HepG2 (cell line): ENCODE data around the gene APBB3. TPM values are rescaled to one million over a fixed set of nuclear protein-coding genes. Genes with fewer than 3 reads are reported as not detected.

Experiments used
- CAMTA2 ChIP-seq: sonication (generic); formaldehyde crosslinking; IDR thresholded peaks from 2 replicates; pipeline ENCODE4 v1.4.0; 2020; ENCODE audit warnings: mild to moderate bottlenecking, missing genetic modification reagents, borderline replicate concordance
- ISL2 ChIP-seq: sonication (generic); formaldehyde crosslinking; IDR thresholded peaks from 2 replicates; pipeline ENCODE4 v1.5.0; 2020; ENCODE audit warnings: missing genetic modification reagents
- NFE2 ChIP-seq: sonication (generic); formaldehyde crosslinking; IDR thresholded peaks from 2 replicates; pipeline ENCODE4 v1.4.0; 2020; ENCODE audit warnings: missing genetic modification reagents
- SCMH1 ChIP-seq: sonication (generic); formaldehyde crosslinking; IDR thresholded peaks from 2 replicates; pipeline ENCODE4 v1.9.0; 2021; ENCODE audit warnings: missing genetic modification reagents, mild to moderate bottlenecking, borderline replicate concordance
- SSRP1 ChIP-seq: IDR thresholded peaks from 2 replicates; pipeline ENCODE4 v1.6.1; 2016; ENCODE audit warnings: control low read depth
- ZNF121 ChIP-seq: sonication (generic); formaldehyde crosslinking; IDR thresholded peaks from 2 replicates; pipeline ENCODE4 v1.5.0; 2020; ENCODE audit warnings: mild to moderate bottlenecking, missing genetic modification reagents
- polyA plus RNA-seq, 8 experiments: library from polyadenylated mRNA; depleted of rRNA in 3 of 8; stranded (reverse) in 7 of 8; unstranded in 1 of 8; fragments of >200 nt; fragmentation: Illumina TruSeq in 4 of 8; extraction: Trizol in 4 of 8; gene quantifications; 2 replicates each; pipeline versions ENCODE4 v1.2.1 to v1.2.3, GENCODE V29; 2011 to 2016; ENCODE audit warnings: low read depth in 4 of 8, missing spikeins in 1 of 8, mixed read lengths in 1 of 8; ENCODE audit not compliant: insufficient read depth in 1 of 8
- total RNA-seq, 5 experiments: library from RNA; depleted of rRNA; stranded (reverse); fragments of >200 nt; fragmentation: Illumina TruSeq; extraction: Trizol; gene quantifications; 2 replicates each; pipeline ENCODE4 v1.2.3, GENCODE V29; 2016; ENCODE audit warnings: low read depth in 1 of 5
- TF ChIP-seq, protein P1 (sequence below): sonication (generic); formaldehyde crosslinking; IDR thresholded peaks from 2 replicates; pipeline ENCODE4 v1.4.0; 2020; ENCODE audit warnings: mild to moderate bottlenecking, missing genetic modification reagents
- TF ChIP-seq, protein P2 (sequence below): IDR thresholded peaks from 2 replicates; pipeline ENCODE4 v1.6.1; 2018; ENCODE audit warnings: missing genetic modification reagents
- TF ChIP-seq, protein P3 (sequence below): sonication (generic); formaldehyde crosslinking; IDR thresholded peaks from 2 replicates; pipeline ENCODE4 v1.4.0; 2020; ENCODE audit warnings: missing genetic modification reagents
- TF ChIP-seq, protein P4 (sequence below): sonication (generic); formaldehyde crosslinking; IDR thresholded peaks from 2 replicates; pipeline ENCODE4 v1.8.0; 2022; ENCODE audit warnings: mild to moderate bottlenecking, missing genetic modification reagents, borderline replicate concordance
- TF ChIP-seq, protein P5 (sequence below): IDR thresholded peaks from 2 replicates; pipeline ENCODE4 v1.6.1; 2016; ENCODE audit warnings: missing genetic modification reagents, missing compliant biosample characterization
- TF ChIP-seq, protein P6 (sequence below): sonication (generic); formaldehyde crosslinking; IDR thresholded peaks from 2 replicates; pipeline ENCODE4 v1.4.0; 2020; ENCODE audit warnings: low read depth, missing genetic modification reagents

The APBB3 gene
- total and polyA plus RNA-seq, 2 of the 13 experiments (the other 11 are each of a cell fraction or from before 2014, with no cell fraction given) = 0.38 to 0.78 TPM

DNA sequence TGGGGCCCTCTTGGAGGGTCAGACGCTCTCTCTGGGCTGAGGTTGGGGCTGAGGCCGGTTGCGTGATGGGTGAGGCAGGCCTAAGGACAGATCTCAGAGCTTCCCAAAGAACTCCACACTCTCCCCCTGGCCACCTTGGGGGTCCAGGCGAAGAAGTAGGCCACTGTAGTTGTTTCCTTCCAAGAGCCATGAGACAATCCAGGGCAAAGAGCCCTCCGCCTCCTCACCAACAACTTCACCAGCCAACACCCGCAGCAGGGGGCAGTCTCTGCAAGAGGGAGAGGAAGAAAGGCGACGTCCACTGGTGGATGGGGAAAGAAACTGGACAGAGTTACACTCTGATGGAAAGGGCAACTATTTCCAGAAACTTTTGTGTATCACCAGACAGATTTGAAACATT, 10.9 kb upstream of the APBB3 start (continued):
- TF ChIP-seq, protein P1, sequence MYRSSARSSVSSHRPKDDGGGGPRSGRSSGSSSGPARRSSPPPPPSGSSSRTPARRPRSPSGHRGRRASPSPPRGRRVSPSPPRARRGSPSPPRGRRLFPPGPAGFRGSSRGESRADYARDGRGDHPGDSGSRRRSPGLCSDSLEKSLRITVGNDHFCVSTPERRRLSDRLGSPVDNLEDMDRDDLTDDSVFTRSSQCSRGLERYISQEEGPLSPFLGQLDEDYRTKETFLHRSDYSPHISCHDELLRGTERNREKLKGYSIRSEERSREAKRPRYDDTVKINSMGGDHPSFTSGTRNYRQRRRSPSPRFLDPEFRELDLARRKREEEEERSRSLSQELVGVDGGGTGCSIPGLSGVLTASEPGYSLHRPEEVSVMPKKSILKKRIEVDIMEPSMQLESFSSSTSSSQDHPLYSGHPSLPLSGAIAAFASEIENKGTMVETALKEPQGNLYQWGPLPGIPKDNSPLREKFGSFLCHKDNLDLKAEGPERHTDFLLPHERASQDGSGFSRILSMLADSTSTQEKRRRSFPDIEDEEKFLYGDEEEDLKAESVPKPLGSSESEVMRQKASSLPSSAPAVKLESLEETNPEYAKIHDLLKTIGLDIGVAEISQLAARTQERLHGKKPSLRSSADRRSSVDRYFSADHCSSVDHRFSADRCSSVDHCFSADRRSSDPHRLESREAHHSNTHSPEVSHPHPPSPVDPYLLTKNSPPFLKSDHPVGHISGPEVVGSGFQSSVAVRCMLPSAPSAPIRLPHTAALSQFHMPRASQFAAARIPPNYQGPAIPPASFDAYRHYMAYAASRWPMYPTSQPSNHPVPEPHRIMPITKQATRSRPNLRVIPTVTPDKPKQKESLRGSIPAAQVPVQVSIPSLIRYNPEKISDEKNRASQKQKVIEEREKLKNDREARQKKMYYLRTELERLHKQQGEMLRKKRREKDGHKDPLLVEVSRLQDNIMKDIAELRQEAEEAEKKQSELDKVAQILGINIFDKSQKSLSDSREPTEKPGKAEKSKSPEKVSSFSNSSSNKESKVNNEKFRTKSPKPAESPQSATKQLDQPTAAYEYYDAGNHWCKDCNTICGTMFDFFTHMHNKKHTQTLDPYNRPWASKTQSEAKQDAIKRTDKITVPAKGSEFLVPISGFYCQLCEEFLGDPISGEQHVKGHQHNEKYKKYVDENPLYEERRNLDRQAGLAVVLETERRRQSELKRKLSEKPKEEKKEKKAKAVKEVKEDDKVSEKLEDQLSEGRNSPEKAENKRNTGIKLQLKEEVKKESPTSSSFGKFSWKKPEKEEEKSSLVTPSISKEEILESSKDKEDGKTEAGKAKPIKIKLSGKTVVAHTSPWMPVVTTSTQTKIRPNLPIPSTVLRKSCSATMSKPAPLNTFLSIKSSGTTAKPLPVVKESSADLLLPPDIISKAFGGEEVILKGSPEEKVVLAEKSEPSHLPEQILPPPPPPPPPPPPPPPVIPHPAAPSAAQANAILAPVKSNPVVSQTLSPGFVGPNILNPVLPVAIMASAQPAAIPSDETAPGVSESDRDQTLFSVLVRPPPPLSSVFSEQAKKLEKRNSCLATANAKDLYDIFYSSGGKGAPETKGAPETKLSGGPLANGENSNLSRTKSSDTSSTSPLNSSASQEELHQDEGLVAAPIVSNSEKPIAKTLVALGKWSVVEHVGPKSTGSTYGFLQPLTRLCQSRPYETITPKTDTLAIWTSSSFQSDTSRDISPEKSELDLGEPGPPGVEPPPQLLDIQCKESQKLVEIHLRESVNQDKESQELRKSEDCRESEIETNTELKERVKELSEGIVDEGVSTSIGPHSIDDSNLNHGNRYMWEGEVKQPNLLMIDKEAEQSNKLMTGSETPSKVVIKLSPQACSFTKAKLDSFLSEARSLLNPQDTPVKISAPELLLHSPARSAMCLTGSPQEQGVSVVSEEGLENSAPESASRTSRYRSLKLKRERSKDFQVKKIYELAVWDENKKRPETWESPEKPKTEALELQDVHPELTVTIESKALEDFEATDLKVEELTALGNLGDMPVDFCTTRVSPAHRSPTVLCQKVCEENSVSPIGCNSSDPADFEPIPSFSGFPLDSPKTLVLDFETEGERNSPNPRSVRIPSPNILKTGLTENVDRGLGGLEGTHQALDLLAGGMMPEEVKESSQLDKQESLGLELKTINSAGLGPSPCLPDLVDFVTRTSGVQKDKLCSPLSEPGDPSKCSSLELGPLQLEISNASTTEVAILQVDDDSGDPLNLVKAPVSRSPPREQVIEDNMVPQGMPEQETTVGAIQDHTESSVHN (CRISPR knock-in tag) = no peak
- TF ChIP-seq CAMTA2 (no peak), SSRP1 (CRISPR knock-in tag) (peak; percentile 85; the same call in 1 of the 2 replicates), ZNF121 (CRISPR knock-in tag) (no peak), ISL2 (CRISPR knock-in tag) (no peak), SCMH1 (no peak), NFE2 (CRISPR knock-in tag) (no peak)
- TF ChIP-seq, protein P2, sequence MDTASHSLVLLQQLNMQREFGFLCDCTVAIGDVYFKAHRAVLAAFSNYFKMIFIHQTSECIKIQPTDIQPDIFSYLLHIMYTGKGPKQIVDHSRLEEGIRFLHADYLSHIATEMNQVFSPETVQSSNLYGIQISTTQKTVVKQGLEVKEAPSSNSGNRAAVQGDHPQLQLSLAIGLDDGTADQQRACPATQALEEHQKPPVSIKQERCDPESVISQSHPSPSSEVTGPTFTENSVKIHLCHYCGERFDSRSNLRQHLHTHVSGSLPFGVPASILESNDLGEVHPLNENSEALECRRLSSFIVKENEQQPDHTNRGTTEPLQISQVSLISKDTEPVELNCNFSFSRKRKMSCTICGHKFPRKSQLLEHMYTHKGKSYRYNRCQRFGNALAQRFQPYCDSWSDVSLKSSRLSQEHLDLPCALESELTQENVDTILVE (CRISPR knock-in tag) = 0 out of 2 replicates have a peak, but pooled peaks have one; percentile 19
- TF ChIP-seq, protein P3, sequence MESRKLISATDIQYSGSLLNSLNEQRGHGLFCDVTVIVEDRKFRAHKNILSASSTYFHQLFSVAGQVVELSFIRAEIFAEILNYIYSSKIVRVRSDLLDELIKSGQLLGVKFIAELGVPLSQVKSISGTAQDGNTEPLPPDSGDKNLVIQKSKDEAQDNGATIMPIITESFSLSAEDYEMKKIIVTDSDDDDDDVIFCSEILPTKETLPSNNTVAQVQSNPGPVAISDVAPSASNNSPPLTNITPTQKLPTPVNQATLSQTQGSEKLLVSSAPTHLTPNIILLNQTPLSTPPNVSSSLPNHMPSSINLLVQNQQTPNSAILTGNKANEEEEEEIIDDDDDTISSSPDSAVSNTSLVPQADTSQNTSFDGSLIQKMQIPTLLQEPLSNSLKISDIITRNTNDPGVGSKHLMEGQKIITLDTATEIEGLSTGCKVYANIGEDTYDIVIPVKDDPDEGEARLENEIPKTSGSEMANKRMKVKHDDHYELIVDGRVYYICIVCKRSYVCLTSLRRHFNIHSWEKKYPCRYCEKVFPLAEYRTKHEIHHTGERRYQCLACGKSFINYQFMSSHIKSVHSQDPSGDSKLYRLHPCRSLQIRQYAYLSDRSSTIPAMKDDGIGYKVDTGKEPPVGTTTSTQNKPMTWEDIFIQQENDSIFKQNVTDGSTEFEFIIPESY (CRISPR knock-in tag) = 0 out of 2 replicates have a peak, but pooled peaks have one; percentile 10
- TF ChIP-seq, protein P4, sequence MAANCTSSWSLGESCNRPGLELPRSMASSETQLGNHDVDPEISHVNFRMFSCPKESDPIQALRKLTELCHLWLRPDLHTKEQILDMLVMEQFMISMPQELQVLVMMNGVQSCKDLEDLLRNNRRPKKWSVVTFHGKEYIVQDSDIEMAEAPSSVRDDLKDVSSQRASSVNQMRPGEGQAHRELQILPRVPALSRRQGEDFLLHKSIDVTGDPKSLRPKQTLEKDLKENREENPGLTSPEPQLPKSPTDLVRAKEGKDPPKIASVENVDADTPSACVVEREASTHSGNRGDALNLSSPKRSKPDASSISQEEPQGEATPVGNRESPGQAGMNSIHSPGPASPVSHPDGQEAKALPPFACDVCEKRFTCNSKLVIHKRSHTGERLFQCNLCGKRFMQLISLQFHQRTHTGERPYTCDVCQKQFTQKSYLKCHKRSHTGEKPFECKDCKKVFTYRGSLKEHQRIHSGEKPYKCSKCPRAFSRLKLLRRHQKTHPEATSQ (CRISPR knock-in tag) = no peak
- TF ChIP-seq, protein P5, sequence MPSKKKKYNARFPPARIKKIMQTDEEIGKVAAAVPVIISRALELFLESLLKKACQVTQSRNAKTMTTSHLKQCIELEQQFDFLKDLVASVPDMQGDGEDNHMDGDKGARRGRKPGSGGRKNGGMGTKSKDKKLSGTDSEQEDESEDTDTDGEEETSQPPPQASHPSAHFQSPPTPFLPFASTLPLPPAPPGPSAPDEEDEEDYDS (CRISPR knock-in tag) = no peak
- TF ChIP-seq, protein P6, sequence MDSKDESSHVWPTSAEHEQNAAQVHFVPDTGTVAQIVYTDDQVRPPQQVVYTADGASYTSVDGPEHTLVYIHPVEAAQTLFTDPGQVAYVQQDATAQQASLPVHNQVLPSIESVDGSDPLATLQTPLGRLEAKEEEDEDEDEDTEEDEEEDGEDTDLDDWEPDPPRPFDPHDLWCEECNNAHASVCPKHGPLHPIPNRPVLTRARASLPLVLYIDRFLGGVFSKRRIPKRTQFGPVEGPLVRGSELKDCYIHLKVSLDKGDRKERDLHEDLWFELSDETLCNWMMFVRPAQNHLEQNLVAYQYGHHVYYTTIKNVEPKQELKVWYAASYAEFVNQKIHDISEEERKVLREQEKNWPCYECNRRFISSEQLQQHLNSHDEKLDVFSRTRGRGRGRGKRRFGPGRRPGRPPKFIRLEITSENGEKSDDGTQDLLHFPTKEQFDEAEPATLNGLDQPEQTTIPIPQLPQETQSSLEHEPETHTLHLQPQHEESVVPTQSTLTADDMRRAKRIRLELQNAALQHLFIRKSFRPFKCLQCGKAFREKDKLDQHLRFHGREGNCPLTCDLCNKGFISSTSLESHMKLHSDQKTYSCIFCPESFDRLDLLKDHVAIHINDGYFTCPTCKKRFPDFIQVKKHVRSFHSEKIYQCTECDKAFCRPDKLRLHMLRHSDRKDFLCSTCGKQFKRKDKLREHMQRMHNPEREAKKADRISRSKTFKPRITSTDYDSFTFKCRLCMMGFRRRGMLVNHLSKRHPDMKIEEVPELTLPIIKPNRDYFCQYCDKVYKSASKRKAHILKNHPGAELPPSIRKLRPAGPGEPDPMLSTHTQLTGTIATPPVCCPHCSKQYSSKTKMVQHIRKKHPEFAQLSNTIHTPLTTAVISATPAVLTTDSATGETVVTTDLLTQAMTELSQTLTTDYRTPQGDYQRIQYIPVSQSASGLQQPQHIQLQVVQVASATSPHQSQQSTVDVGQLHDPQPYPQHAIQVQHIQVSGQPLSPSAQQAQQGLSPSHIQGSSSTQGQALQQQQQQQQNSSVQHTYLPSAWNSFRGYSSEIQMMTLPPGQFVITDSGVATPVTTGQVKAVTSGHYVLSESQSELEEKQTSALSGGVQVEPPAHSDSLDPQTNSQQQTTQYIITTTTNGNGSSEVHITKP (CRISPR knock-in tag) = no peak
